ENCODE data around the gene WIPF1. TPM values are rescaled to one million over a fixed set of nuclear protein-coding genes. Genes with fewer than 3 reads are reported as not detected.

WIPF1 gene
- polyA plus RNA-seq, 1 donor (not counting 4 experiments of a cell fraction or from before 2014, with no cell fraction given) = 0.16 TPM

- Histone ChIP-seq H2AFZ (ENCODE audit: control insufficient read depth, low read length) (no peak overlapping the region), H3K27me3 (ENCODE audit: control insufficient read depth, extremely low read depth, insufficient read depth, low read length) (no peaks in the 10 kb centered on the region), H3K27ac (ENCODE audit: control insufficient read depth, insufficient read depth, low read length) (no peak overlapping the region), H3K4me1 (ENCODE audit: control insufficient read depth, extremely low read depth, insufficient read depth, low read length) (peaks cover 8% of the 10 kb centered on the region), H4K20me1 (ENCODE audit: control insufficient read depth, extremely low read depth, insufficient read depth, low read length) (no peaks in the 10 kb centered on the region), H3K9me1 (ENCODE audit: control insufficient read depth, extremely low read depth, insufficient read depth, low read length) (no peaks in the 10 kb centered on the region), H3K36me3 (ENCODE audit: control insufficient read depth in 2 of 2, extremely low read depth in 1 of 2, insufficient read depth in 2 of 2, low read length in 2 of 2) (no peaks in the 10 kb centered on the region), H3K9ac (ENCODE audit: control insufficient read depth, extremely low read depth, insufficient read depth, low read length) (no peak overlapping the region), H3K4me2 (ENCODE audit: control insufficient read depth, extremely low read depth, insufficient read depth, low read depth, low read length) (no peak overlapping the region), H3K79me2 (ENCODE audit: control insufficient read depth, insufficient read depth, low read length) (no peaks in the 10 kb centered on the region), H3K9me3 (ENCODE audit: control insufficient read depth, low read depth, low read length) (no peaks in the 10 kb centered on the region), H3K4me3 (ENCODE audit: control insufficient read depth in 2 of 3, extremely low read depth in 1 of 3, insufficient read depth in 2 of 3, low read depth in 1 of 3, low read length in 3 of 3) (no peak overlapping the region)
- DNase-seq (ENCODE audit: low read depth, low spot score) (no peak), FAIRE-seq (no peak)
- TF ChIP-seq EZH2 (IDR thresholded peaks at IDR 0.05; ENCODE audit: low read length) (no peak), CTCF (optimal IDR thresholded peaks at IDR 0.05 in 1 of 3, IDR thresholded peaks at IDR 0.05 in 1 of 3, conservative IDR thresholded peaks at IDR 0.05 in 1 of 3; ENCODE audit: extremely low read depth in 1 of 3, insufficient read depth in 2 of 3, low read length in 3 of 3) (no peak)
- dilution Hi-C loops (cut with MboI; ENCODE audit: extremely low pct_ligation_motif_present, low sequenced_read_pairs) = no loop called here
These were observed 15.4 kb upstream of the WIPF1 start for GRCh38 chr2:174612970-174613369.

- no peaks in the 10 kb centered on the region for H3K79me2 ChIP-seq (ENCODE audit: control insufficient read depth, insufficient read depth, low read length)
- no peaks in the 10 kb centered on the region for H3K9me1 ChIP-seq (ENCODE audit: control insufficient read depth, extremely low read depth, insufficient read depth, low read length)
- H2AFZ ChIP-seq (ENCODE audit: control insufficient read depth, low read length) = no peak overlapping the region
- no peak for TF ChIP-seq EZH2 (IDR thresholded peaks at IDR 0.05; ENCODE audit: low read length)
- TF ChIP-seq CTCF (optimal IDR thresholded peaks at IDR 0.05 in 1 of 3, IDR thresholded peaks at IDR 0.05 in 1 of 3, conservative IDR thresholded peaks at IDR 0.05 in 1 of 3; ENCODE audit: extremely low read depth in 1 of 3, insufficient read depth in 2 of 3, low read length in 3 of 3) = no peak
- H3K4me2 ChIP-seq (ENCODE audit: control insufficient read depth, extremely low read depth, insufficient read depth, low read depth, low read length) = no peak overlapping the region
- no peak overlapping the region for H3K4me3 ChIP-seq (ENCODE audit: control insufficient read depth in 2 of 3, extremely low read depth in 1 of 3, insufficient read depth in 2 of 3, low read depth in 1 of 3, low read length in 3 of 3)
- no peaks in the 10 kb centered on the region for H3K27me3 ChIP-seq (ENCODE audit: control insufficient read depth, extremely low read depth, insufficient read depth, low read length)
- no peaks in the 10 kb centered on the region for H4K20me1 ChIP-seq (ENCODE audit: control insufficient read depth, extremely low read depth, insufficient read depth, low read length)
- DNase-seq (ENCODE audit: low read depth, low spot score) (no peak), FAIRE-seq (no peak)
- no peaks in the 10 kb centered on the region for H3K9me3 ChIP-seq (ENCODE audit: control insufficient read depth, low read depth, low read length)
- dilution Hi-C loops (cut with MboI; ENCODE audit: extremely low pct_ligation_motif_present, low sequenced_read_pairs) = no loop called here
- no peak overlapping the region for H3K9ac ChIP-seq (ENCODE audit: control insufficient read depth, extremely low read depth, insufficient read depth, low read length)
- H3K4me1 ChIP-seq (ENCODE audit: control insufficient read depth, extremely low read depth, insufficient read depth, low read length) = peaks cover 8% of the 10 kb centered on the region
- no peaks in the 10 kb centered on the region for H3K36me3 ChIP-seq (ENCODE audit: control insufficient read depth in 2 of 2, extremely low read depth in 1 of 2, insufficient read depth in 2 of 2, low read length in 2 of 2)
- no peak overlapping the region for H3K27ac ChIP-seq (ENCODE audit: control insufficient read depth, insufficient read depth, low read length)
These were observed 14.2 kb upstream of the WIPF1 start for GRCh38 chr2:174611854-174612253.

Data from keratinocyte (primary cell).